ENCODE data around the gene ANXA8.
"Not testable (repeated sequence)": the region's sequence is repeated elsewhere in the genome, so short reads cannot be mapped to it uniquely, and the experiment has no call there.

The ANXA8 gene, protein sequence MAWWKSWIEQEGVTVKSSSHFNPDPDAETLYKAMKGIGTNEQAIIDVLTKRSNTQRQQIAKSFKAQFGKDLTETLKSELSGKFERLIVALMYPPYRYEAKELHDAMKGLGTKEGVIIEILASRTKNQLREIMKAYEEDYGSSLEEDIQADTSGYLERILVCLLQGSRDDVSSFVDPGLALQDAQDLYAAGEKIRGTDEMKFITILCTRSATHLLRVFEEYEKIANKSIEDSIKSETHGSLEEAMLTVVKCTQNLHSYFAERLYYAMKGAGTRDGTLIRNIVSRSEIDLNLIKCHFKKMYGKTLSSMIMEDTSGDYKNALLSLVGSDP

DNA sequence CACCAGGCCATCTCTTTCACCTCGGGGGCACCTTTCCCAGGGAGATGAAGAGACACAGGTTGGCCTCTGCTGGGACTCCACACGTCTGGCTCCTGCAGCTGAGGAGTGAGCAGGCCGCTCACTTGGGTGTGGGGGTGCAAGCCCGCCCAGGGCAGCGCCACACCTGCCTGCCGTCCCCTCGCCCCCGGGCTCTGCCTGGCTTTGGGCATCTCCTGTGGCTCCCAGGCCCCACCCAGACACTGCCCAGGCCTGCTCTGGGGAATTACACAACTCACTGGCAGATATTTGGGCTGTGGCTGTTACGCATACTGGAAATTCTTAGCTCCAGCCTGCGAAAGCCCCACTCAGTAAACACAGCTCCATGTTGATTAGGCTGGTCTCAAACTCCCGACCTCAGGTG, at the start of gene ANXA8:
Gene ANXA8, minus strand, starts transcription at position 193 of the 400 bp plus-strand sequence. Its CDS starts 182 bp downstream, at position 11.
- DNase-seq = not testable (repeated sequence)

DNA sequence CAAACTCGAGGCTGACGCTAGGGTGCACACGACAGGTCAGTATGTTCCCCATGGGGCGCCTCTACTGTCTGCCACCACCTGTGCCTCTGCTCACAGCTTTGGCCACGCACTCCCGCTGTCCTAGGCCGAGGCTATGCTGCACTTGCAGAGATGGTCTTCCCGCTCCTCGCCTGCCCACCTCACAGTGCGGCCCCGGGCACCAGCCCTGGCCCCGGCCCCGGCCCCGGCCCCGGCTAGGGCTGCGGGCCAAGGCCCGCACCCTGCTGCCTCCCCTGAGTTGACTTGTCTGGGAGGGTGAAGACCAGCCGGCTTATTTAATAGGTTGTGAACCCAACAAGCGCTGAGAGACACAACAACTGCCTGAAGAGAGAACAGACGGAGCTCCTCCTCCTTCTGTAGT, 39.6 kb upstream of the ANXA8 start, which contains the start of gene AGAP9:
Gene AGAP9, minus strand, starts transcription at position 164 of the 400 bp plus-strand sequence. Its CDS starts 112 bp downstream, at position 52.
- DNase-seq = not testable (repeated sequence)

DNA sequence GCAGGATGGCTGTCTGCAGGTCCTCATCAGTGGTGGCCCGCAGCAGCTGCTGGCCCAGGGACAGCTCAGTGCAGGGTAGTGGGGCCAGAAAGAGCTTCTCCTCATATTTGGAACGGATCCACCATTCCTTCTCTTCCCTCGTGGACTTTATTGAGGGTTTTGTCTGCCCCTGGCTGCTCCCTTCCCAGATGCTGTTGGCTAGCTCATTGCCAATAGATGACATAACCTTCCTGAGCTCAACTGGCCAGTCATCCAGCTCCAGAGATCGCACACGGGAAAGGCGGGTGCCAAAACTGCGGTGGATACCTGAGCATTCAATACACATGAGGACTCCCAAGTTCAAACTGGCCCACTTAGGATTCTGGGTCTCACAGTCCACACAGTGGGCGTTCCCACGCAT, 18.4 kb upstream of the ANXA8 start:
- DNase-seq = not testable (repeated sequence)

DNA sequence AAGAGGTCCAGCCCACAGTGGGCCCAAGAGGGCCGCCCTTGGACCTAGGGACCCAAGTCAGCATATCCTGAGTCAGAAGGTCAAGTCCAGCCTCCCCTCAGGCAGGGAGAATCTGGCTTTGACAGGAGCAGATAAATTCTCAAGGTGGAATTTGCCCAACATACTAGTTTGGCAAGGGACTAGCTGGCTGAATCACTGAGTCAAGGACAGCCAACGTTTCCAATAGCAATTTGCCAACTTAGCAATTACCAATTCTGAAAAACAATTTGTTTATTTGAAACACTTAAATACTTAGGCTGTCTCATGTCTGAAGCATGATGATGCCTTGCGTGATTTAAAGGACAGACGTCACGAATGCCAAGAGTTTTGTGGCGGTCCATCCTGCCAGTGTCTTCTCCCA, 10.3 kb upstream of the ANXA8 start:
- DNase-seq = not testable (repeated sequence)

DNA sequence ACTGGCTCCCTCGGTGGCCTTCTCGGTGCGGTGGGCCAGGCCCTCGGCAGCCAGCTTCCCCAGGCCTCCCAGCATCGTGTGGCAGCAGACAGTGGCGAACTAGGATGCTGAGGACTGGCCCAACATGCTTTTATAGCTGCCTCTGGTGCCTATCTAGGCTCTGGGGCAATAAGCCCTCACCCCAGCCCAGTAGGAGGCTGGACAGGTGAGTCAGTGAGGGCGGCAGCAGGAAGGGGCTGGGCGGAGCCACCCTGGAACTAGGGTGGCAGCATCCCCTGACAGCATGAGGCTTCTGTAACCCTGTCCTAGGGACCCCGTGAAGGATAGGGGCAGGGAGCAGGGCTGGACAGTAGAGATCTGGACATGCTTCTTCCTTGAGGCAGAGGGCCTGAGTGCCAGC, 7.7 kb upstream of the ANXA8 start, which contains the start of gene FAM25G:
Gene FAM25G, minus strand, starts transcription at position 101 of the 400 bp plus-strand sequence. Its CDS starts 26 bp downstream, at position 75.
- DNase-seq = not testable (repeated sequence)

DNA sequence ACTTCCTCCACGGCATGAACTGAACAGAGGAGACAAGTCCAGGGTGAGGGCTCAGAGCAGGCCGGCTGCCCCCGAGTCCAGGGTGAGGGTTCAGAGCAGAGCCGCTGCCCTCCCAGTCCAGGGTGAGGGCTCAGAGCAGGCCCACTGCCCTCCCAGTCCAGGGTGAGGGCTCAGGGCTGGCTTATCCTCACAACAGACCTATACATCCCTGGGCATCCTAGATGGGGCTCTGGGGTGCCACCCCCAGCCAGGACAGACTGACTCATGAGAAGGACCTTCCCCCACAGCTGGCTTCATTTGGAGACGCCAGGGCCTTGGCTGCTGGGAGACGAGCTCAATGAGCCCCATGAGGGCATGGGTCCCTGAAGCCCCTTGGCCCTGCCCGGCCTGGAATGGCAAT, 5.7 kb upstream of the ANXA8 start:
- DNase-seq = not testable (repeated sequence)

DNA sequence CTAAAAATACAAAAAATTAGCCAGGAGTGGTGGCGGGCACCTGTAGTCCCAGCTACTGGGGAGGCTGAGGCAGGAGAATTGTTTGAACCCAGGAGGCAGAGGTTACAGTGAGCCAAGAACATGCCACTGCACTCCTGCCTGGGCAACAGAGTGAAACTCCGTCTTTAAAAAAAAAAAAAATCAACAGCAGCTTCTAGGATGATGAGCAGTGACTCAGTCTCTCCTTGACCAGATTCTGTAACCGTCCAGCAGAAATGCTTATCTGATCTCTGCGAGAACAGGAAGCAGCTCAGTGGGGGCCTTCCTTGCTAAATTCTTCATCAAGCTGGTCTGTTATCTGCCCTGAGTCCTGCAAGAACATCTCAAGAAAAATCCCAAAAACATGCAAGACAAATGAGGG, 2.0 kb upstream of the ANXA8 start:
- not testable (repeated sequence) for DNase-seq

DNA sequence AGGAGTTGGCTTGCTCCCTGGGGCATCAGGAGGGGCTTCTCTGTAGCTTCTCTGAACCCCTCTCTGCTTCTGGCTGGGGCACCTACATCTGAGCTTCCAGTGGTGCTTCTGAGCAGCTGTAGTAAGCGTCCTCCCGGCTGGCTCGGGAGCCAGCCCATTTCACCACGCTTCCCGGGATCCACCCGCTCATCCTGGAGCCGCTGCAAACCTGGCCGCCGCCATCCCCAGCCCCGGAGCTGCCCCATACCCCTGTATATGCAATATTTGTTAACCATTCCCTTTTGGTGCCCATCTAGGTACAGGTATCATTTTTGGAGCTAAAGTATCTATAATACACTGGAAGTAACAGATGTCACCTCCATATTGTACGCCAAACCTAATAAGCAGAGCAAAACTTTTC, 871 bp upstream of the ANXA8 start:
- DNase-seq = not testable (repeated sequence)

DNA sequence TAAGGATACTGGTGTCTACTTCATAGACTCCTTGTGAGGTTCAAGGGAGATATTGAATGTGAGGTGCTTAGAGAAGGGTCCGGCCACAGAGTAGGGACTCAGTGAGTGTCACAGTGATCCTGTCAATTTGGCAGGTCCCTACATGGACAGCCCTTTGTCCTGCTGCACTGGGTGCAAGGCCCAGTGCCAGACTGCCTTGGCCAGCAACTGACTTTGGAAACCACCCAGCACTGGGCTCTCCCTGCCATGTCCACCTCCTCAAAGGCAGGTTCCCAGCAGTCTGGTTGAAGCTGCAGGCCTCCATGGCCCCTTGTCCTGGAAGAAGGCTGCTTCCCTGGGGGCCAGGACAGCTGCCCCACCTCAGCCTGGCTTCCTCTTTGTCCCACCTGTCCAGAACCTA, 1.5 kb downstream of the ANXA8 start:
- not testable (repeated sequence) for DNase-seq

DNA sequence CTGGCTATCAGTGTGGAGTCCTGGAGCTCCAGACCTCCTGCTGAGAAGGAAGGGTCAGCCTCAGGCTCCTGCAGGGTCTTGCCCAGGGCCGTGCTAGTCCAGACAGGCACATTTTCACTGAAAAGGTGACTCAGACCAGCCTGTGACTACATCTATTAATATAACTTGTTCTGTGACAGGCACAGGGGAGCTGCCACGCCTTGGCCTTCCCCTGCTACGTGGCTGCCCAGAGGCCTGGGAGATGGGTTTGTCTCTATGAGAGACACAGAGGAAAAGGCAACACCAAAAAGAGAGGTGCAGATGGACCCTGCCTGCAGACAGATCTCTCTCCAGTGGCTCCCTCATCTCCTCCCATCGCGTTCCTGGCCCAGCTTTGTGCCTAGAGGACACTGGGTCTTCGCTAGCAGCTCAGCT, 2.1 kb downstream of the ANXA8 start:
- DNase-seq = not testable (repeated sequence)

DNA sequence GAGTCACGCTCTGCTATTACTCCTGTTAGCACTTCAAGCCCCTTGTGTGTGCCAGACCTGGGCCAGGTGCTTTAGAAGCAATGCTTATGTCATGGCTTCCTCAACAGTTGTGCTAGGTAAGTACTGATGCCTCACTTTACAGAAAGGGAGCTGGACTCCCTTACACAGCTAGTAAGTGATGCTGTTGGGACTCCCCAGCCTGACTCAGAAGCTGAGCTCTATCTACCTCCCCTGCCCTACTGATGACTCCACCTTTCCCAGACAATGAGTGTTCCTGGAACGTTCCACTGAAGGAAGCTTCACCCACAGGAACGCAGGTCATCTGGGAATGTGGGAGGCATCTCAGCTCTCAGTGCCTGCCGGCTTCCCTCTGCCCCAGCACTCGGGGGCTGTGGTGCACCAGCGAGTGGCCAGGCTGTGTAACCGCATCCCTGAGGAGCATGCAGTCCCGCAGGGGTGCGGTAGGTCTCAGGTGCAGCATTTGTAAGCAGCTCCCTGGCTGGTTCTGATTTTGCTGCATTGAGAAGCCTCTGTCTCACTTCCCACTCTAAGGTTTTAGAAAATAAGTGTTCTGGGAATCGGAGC, 2.6 kb downstream of the ANXA8 start:
- DNase-seq = not testable (repeated sequence)

DNA sequence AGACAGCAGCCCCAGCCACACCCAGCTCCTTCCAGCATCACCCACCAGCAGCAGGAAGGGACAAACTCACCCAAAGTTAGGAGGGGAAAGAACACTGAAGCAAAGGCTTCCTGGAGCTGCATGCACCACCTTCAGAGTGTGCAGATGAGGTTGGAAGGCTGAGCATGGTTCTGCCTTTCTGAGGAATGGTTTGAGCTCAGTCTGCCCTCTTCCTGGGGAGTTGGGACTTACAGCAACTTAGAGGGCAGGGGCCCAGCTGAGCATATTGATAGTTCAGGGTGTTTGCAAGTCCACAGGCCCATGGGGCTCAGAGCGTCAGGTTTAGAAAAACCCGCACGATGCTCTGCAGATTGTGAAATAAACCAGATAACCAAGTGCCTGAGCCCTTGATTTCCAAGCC, 3.8 kb downstream of the ANXA8 start:
- not testable (repeated sequence) for DNase-seq

DNA sequence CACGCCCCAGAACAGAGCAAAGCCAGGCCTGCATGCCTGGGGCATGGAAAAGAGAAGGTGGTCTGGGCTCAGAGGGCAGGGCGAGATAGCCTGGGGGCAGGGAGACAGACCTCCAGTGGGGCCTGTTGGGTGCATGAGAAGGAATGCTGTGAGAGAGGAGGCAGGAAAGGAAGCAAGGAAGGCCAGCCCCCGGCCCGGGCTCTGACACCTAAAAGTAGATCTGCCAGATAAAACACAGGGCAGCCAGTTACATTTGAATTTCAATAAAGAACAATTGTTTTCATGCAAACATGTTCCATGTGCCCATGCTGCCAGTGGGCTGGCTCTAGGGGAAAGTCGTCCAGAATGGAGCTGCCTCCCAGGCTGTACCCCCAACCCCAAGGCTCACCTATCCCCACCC, 5.8 kb downstream of the ANXA8 start:
- DNase-seq = not testable (repeated sequence)

DNA sequence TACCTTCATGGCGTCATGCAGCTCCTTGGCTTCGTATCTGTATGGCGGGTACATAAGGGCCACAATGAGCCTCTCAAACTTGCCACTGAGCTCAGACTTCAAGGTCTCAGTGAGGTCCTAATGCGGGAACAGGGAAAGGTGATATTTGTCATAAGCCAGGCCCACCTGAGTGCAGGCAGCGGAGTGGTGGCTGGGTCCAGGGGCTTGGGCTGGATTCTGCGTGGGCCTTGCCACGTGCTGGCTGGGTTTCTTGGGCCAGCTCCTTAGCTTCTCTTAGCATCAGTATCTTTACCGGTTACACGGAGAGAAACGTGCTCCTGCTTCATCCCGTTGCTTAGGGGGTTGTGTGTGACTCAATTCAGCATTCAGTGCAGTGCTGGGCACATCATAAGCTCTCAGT, 6.8 kb downstream of the ANXA8 start:
- not testable (repeated sequence) for DNase-seq

DNA sequence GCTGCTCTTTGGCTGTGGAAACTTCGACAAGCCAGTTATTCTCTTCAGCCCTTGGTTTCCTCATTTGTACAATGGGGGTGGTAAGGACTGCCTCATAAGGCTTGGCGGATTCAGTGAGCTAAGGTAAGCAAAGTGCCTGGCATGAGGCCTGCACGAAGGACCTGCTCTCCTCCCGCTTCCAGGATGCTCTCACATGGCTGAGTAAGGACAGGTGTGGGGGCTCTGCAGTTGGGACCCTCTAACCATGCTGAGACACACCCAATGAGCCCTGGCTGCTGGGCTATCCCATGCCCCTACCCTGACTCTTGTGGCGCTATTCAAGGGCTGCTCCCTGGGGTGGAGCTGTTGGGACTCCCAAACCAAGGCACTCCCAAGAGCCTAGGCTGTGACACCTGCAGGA, 8.8 kb downstream of the ANXA8 start:
- DNase-seq = not testable (repeated sequence)

DNA sequence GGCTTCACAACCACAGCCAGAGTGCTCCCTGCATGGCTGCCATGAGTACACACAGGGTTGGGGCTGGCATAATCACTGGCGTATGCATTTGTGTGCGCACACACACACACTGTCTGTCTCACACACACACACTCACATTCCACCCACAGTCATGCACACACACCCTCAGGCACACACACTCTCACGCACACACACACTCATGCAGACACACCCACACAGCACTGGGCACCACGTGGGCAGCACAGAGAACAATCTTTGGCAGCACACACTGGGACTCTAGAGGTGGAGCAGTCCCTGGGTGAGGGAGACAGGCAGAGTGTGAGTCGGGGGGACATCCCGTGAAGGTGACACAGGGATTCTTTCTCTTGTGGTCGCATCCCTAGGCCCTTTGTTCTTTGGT, 10.4 kb downstream of the ANXA8 start:
- DNase-seq = not testable (repeated sequence)

DNA sequence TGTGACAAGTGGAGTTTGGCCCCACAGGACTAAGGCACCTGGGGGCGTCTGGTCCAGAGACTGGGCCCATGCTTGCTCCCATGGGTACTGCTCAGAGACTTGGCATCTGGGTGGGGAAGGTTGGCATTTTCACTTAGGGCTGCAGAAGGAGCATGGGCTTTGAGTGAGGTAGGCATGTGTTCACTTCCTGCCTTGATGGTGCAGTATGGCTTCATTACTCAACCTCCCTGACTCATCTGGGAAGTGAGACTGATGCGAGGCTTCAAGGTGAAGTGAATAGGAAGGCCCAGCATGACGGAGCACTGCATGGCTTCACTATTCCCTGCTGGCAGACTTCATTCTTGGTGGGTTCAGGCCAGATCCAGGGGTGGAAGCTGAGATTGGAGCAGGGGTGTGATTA, 11.3 kb downstream of the ANXA8 start:
- not testable (repeated sequence) for DNase-seq

DNA sequence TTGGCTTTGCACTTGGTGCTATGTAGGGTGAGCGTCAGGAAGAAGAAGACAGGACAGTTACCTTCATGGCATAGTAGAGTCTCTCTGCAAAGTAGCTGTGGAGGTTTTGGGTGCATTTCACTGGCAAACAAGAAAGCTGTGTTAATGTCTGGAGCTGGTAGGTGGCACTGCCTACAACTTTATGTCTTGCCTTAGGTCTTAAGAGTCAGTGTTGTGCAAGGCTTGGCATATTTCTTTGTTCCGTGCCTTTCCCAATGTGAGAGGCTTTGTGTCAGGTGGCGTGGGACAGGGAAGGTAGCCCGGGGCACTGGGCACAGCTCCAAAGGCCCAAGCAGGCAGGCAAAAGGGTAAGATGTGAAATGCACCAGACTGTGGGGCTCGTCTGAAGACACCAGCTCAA, 11.8 kb downstream of the ANXA8 start:
- not testable (repeated sequence) for DNase-seq

DNA sequence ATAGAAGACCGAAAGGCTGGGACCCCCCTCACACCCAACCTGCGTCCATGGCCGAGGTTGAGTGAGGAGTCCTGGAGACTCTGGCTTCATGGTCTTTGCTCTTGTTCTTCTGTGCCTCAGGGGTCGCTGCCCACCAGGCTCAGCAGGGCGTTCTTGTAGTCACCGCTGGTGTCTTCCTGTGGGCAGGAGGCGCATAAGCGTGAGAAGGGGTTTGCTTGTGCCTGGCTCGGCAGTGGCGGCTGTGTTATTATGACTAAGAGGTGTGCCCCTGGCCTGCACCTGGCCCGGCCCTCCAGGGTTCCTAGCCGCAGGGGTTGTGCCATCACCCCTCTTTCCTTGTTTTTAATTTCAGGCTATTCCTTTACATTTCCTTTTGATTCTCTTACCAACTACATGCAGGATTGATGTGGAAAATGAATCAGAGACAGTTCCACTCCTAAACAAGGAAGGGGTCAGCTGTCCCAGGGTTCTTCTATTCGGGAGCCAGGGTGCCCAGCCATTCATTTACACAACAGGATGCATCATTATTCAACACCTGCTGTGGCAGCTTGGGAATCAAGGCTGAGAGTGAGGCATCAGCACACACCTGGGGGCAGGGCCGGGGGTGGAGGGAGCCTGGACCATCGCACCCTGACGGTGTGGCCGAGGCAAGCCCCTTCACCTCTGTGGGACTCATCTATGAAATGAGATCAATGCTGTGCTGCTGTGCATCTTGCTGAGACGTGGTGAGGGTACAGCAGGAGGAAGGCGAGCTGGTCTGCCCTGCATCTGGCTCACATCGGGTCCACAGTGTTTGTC, 15.0 kb downstream of the ANXA8 start:
- DNase-seq = not testable (repeated sequence)

DNA sequence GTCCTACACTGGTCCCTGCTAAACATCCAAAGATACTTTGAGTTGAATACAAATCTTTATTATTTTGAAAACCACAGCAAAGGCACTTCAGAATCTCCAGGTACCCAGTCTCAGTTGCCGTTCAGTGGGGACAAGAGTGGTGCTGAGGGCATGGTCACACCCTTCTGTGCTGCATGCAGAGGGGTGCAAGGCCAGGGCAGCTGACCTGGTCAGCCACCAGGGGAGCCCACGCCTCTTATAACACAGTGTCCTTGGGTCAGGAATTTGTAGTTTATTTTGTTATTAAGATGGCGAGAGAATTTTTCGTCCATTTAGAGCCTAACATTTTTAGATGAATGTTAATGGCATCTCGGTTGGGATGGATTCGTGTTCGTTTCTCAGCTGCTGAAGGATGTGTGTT, 16.0 kb downstream of the ANXA8 start:
- DNase-seq = not testable (repeated sequence)

DNA sequence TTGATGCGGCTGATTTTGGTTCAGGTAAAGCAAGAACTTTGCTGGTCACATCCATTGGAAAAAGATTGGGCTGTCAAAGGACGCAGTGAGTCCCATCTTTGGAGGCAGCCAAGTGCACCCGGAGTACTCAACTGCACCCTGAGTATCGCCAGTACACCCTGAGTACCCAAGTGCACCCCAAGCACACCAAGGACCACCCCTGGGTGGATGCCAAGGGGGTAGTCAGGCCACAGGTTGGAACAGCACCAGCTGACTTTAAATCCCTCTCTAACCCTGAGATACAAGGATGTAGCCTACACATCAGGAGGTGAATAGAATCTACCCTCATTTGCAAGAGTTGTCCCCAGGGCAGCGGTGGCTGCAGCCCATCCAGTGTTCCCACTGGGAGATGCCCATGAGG, 16.5 kb downstream of the ANXA8 start:
- not testable (repeated sequence) for DNase-seq

DNA sequence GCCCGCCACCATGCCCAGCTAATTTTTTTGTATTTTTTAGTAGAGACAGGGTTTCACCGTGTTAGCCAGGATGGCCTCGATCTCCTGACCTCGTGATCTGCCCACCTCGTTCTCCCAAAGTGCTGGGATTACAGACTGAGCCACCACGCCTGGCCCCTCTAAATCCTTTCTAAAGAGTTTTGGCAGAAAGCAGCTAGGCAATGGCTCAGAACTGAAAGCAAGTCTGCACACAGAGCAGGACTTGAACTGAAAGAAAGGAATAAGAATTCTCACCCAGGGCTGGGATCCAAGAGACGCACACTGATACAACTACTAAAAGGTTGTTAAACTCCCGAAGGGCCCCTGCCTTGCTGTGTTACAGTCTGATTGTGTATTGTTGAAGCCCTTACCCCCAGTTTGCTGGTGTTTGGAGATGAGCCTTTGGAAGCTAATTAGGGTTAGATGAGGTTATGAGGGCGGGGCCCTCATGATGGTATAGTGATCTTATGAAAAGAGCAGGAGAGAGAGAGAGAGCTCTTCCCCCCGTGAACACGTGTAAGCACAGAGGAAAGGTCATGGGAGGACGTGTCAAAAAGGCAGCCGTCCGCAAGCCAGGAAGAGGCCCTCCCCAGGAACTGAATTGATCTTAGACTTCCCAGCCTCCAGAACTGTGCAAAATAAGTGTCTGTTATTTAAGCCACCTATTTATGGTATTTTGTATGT, 18.5 kb downstream of the ANXA8 start:
- DNase-seq = not testable (repeated sequence)

All from CD4-positive, alpha-beta T cell treated with Interleukin-6 for 4 hours (primary cell).